Vagina (tissue), 2 donors: ENCODE measurements around the gene PNLIPRP1. TPM values are rescaled to one million over a fixed set of nuclear protein-coding genes. Genes with fewer than 3 reads are reported as not detected.

Experiments
- DNase-seq, 2 donors: peaks; one replicate each; pipeline ENCODE4 v3.0.0-alpha.2; 2017; ENCODE audit errors: extremely low spot score in 2 of 2
- H3K27ac ChIP-seq: fragments of 200-600 bp; sonication (generic); one replicate; pipeline ENCODE4 v1.5.1; 2019
- H3K27me3 ChIP-seq: fragments of 200-600 bp; sonication (generic); one replicate; pipeline ENCODE4 v1.5.1; 2019
- H3K36me3 ChIP-seq, 2 donors: fragments of 200-600 bp; sonication (generic); one replicate each; pipeline ENCODE4 v1.5.1; 2017 to 2019
- H3K4me1 ChIP-seq: fragments of 200-600 bp; sonication (generic); one replicate; pipeline ENCODE4 v1.5.1; 2019
- H3K4me3 ChIP-seq, 2 donors: fragments of 200-600 bp; sonication (generic); 1 replicate in 1 of 2; 2 replicates in 1 of 2; pipeline ENCODE4 v1.5.1; 2016 to 2019
- H3K9me3 ChIP-seq: fragments of 200-600 bp; sonication (generic); one replicate; pipeline ENCODE4 v1.5.1; 2019
- CTCF ChIP-seq, 3 experiments: fragments of 450-650 bp in 2 of 3; fragments of 200-600 bp in 1 of 3; sonication (generic) in 1 of 3; IDR thresholded peaks; one replicate each; pipeline ENCODE4 v1.5.1; 2017 to 2019; ENCODE audit warnings: antibody characterized with exemption in 3 of 3, mild to moderate bottlenecking in 2 of 3, moderate library complexity in 2 of 3
- POLR2A ChIP-seq, 2 donors: fragments of 450-650 bp; IDR thresholded peaks; one replicate each; pipeline ENCODE4 v1.6.1; 2017; ENCODE audit warnings: antibody characterized with exemption in 2 of 2, mild to moderate bottlenecking in 2 of 2, moderate library complexity in 2 of 2
- POLR2AphosphoS5 ChIP-seq, 2 donors: sonication (generic); formaldehyde crosslinking; IDR thresholded peaks; one replicate each; pipeline ENCODE4 v1.9.0; 2017; ENCODE audit warnings: antibody characterized with exemption in 2 of 2, mild to moderate bottlenecking in 2 of 2, low read depth in 1 of 2; ENCODE audit not compliant: insufficient read depth in 1 of 2
- intact Hi-C: fragments of 100-400 bp; cut with DNase I; formaldehyde crosslinking; loops from one replicate; pipeline ENCODE4 v1.15.1; 2023
- total RNA-seq: library from RNA; depleted of rRNA; stranded (reverse); fragments of >200 nt; gene quantifications from one replicate; pipeline ENCODE4 v1.2.3, GENCODE V29; 2016

PNLIPRP1 gene
- total RNA-seq, 1 donor from 2014 or later = not detected

- Histone ChIP-seq H3K9me3 (peaks cover 7% of the 10 kb centered on the region), H3K4me1 (no peaks in the 10 kb centered on the region), H3K4me3 (no peak overlapping the region), H3K36me3 (no peaks in the 10 kb centered on the region), H3K27me3 (no peaks in the 10 kb centered on the region), H3K27ac (no peak overlapping the region)
- DNase-seq = no peak
- intact Hi-C loops = no loop called here
- TF ChIP-seq POLR2AphosphoS5 (IDR thresholded peaks at IDR 0.05; ENCODE audit: insufficient read depth in 1 of 2, low read depth in 1 of 2) = no peak
- TF ChIP-seq CTCF (IDR thresholded peaks at IDR 0.05) = no peak
- TF ChIP-seq POLR2A (IDR thresholded peaks at IDR 0.05) = no peak
Measured at GRCh38 chr10:116648903-116649302, 58.1 kb downstream of the PNLIPRP1 start.

GRCh38 chr10:116653885-116654284 lies 63.1 kb downstream of the PNLIPRP1 start:
- intact Hi-C loops = no loop called here
- no peak for DNase-seq
- no peaks in the 10 kb centered on the region for H3K27me3 ChIP-seq

GRCh38 chr10:116654816-116655215 lies 64.1 kb downstream of the PNLIPRP1 start:
- no peaks in the 10 kb centered on the region for H3K36me3 ChIP-seq
- H3K4me3 ChIP-seq = no peak overlapping the region
- no peaks in the 10 kb centered on the region for H3K27me3 ChIP-seq
- no peak for DNase-seq
- H3K4me1 ChIP-seq = no peaks in the 10 kb centered on the region
- peaks cover 6% of the 10 kb centered on the region for H3K9me3 ChIP-seq
- intact Hi-C loops = no loop called here
- H3K27ac ChIP-seq = no peak overlapping the region
- no peak for TF ChIP-seq POLR2AphosphoS5 (IDR thresholded peaks at IDR 0.05; ENCODE audit: insufficient read depth in 1 of 2, low read depth in 1 of 2)
- TF ChIP-seq POLR2A (IDR thresholded peaks at IDR 0.05) = no peak
- TF ChIP-seq CTCF (IDR thresholded peaks at IDR 0.05) = no peak

More at GRCh38 chr10:116653885-116654284, 63.1 kb downstream of the PNLIPRP1 start:
- H3K36me3 ChIP-seq = no peaks in the 10 kb centered on the region
- H3K4me1 ChIP-seq = no peaks in the 10 kb centered on the region
- H3K9me3 ChIP-seq = peaks cover 7% of the 10 kb centered on the region
- no peak overlapping the region for H3K4me3 ChIP-seq
- TF ChIP-seq POLR2A (IDR thresholded peaks at IDR 0.05) = no peak
- no peak for TF ChIP-seq POLR2AphosphoS5 (IDR thresholded peaks at IDR 0.05; ENCODE audit: insufficient read depth in 1 of 2, low read depth in 1 of 2)
- TF ChIP-seq CTCF (IDR thresholded peaks at IDR 0.05) = no peak
- H3K27ac ChIP-seq = no peak overlapping the region

GRCh38 chr10:116655568-116655967 lies 64.8 kb downstream of the PNLIPRP1 start:
- DNase-seq = no peak
- intact Hi-C loops = no loop called here
- Histone ChIP-seq H3K27me3 (no peaks in the 10 kb centered on the region), H3K4me1 (no peaks in the 10 kb centered on the region), H3K4me3 (no peak overlapping the region), H3K36me3 (no peaks in the 10 kb centered on the region), H3K9me3 (no peaks in the 10 kb centered on the region), H3K27ac (no peak overlapping the region)
- TF ChIP-seq POLR2A (IDR thresholded peaks at IDR 0.05) = no peak
- TF ChIP-seq POLR2AphosphoS5 (IDR thresholded peaks at IDR 0.05; ENCODE audit: insufficient read depth in 1 of 2, low read depth in 1 of 2) = no peak
- no peak for TF ChIP-seq CTCF (IDR thresholded peaks at IDR 0.05)

- DNase-seq = no peak
- no peaks in the 10 kb centered on the region for H3K4me1 ChIP-seq
Measured at GRCh38 chr10:116656044-116656443, 65.3 kb downstream of the PNLIPRP1 start.

More at GRCh38 chr10:116656044-116656443, 65.3 kb downstream of the PNLIPRP1 start:
- H3K27ac ChIP-seq = no peak overlapping the region
- H3K9me3 ChIP-seq = no peaks in the 10 kb centered on the region
- H3K27me3 ChIP-seq = no peaks in the 10 kb centered on the region
- H3K4me3 ChIP-seq = no peak overlapping the region
- no peaks in the 10 kb centered on the region for H3K36me3 ChIP-seq
- no peak for TF ChIP-seq POLR2AphosphoS5 (IDR thresholded peaks at IDR 0.05; ENCODE audit: insufficient read depth in 1 of 2, low read depth in 1 of 2)
- no peak for TF ChIP-seq POLR2A (IDR thresholded peaks at IDR 0.05)
- TF ChIP-seq CTCF (IDR thresholded peaks at IDR 0.05) = no peak
- intact Hi-C loops = no loop called here
